H9 (cell line): ENCODE measurements around the gene NR1H4. TPM values are rescaled to one million over a fixed set of nuclear protein-coding genes. Genes with fewer than 3 reads are reported as not detected.

ENCODE experiments used
- DNase-seq: peaks from one replicate; pipeline ENCODE4 v3.0.0-alpha.2; 2017
- H2AFZ ChIP-seq: one replicate; pipeline ENCODE4 v1.6.1; 2013; ENCODE audit warnings: mild to moderate bottlenecking, low read length, control low read depth, moderate library complexity
- H2AK5ac ChIP-seq: 2 replicates; pipeline ENCODE4 v1.6.1; 2013; ENCODE audit warnings: low read length, control low read depth, mixed read lengths; ENCODE audit not compliant: insufficient read length
- H2BK120ac ChIP-seq: one replicate; pipeline ENCODE4 v1.6.1; 2013; ENCODE audit warnings: low read depth, mild to moderate bottlenecking, low read length, control low read depth, inconsistent platforms; ENCODE audit not compliant: poor library complexity, severe bottlenecking
- H2BK12ac ChIP-seq: 2 replicates; pipeline ENCODE4 v1.6.1; 2013; ENCODE audit warnings: low read length, control low read depth, mixed read lengths, low read depth; ENCODE audit not compliant: insufficient read length
- H2BK15ac ChIP-seq: 2 replicates; pipeline ENCODE4 v1.6.1; 2013; ENCODE audit warnings: low read depth, low read length, control low read depth
- H2BK20ac ChIP-seq: one replicate; pipeline ENCODE4 v1.6.1; 2013; ENCODE audit warnings: low read depth, mild to moderate bottlenecking, low read length, control low read depth, inconsistent platforms; ENCODE audit not compliant: poor library complexity, severe bottlenecking
- H2BK5ac ChIP-seq: 2 replicates; pipeline ENCODE4 v1.6.1; 2013; ENCODE audit warnings: low read length, control low read depth, mixed read lengths; ENCODE audit not compliant: insufficient read length
- H3K14ac ChIP-seq: 2 replicates; pipeline ENCODE4 v1.6.1; 2013; ENCODE audit warnings: low read length, control low read depth; ENCODE audit not compliant: insufficient read depth
- H3K18ac ChIP-seq: 2 replicates; pipeline ENCODE4 v1.6.1; 2013; ENCODE audit warnings: low read depth, mild to moderate bottlenecking, mixed read lengths, low read length, control low read depth; ENCODE audit not compliant: insufficient read length
- H3K23ac ChIP-seq: 2 replicates; pipeline ENCODE4 v1.6.1; 2013; ENCODE audit warnings: low read length, control low read depth, mixed read lengths, low read depth; ENCODE audit not compliant: insufficient read length
- H3K23me2 ChIP-seq: 2 replicates; pipeline ENCODE4 v1.6.1; 2013; ENCODE audit warnings: low read depth, mild to moderate bottlenecking, mixed read lengths, low read length, control low read depth; ENCODE audit not compliant: insufficient read length, poor library complexity, severe bottlenecking
- H3K27ac ChIP-seq: 2 replicates; pipeline ENCODE4 v1.5.1; 2013; ENCODE audit warnings: low read length, control low read depth, mixed read lengths, low read depth; ENCODE audit not compliant: insufficient read length
- H3K27me3 ChIP-seq: 2 replicates; pipeline ENCODE4 v1.6.1; 2013; ENCODE audit warnings: low read length, control low read depth, inconsistent platforms; ENCODE audit not compliant: insufficient read depth
- H3K4ac ChIP-seq: 2 replicates; pipeline ENCODE4 v1.6.1; 2013; ENCODE audit warnings: low read depth, mild to moderate bottlenecking, control low read depth, inconsistent platforms, low read length, moderate library complexity
- H3K4me1 ChIP-seq: 2 replicates; pipeline ENCODE4 v1.6.1; 2013; ENCODE audit warnings: low read length, control low read depth, inconsistent platforms; ENCODE audit not compliant: insufficient read depth
- H3K4me2 ChIP-seq: 2 replicates; pipeline ENCODE4 v1.6.1; 2013; ENCODE audit warnings: low read length, control low read depth, mixed read lengths; ENCODE audit not compliant: insufficient read length, insufficient read depth
- H3K56ac ChIP-seq: 2 replicates; pipeline ENCODE4 v1.6.1; 2013; ENCODE audit warnings: low read depth, mild to moderate bottlenecking, mixed read lengths, low read length, control low read depth; ENCODE audit not compliant: insufficient read length
- H3K79me1 ChIP-seq: 2 replicates; pipeline ENCODE4 v1.6.1; 2013; ENCODE audit warnings: low read depth, mild to moderate bottlenecking, moderate library complexity, low read length, control low read depth, inconsistent platforms; ENCODE audit not compliant: insufficient read depth, poor library complexity, severe bottlenecking
- H3K79me2 ChIP-seq: 2 replicates; pipeline ENCODE4 v1.6.1; 2013; ENCODE audit warnings: low read length, control low read depth, inconsistent platforms; ENCODE audit not compliant: insufficient read depth
- H3K9ac ChIP-seq: 2 replicates; pipeline ENCODE4 v1.6.1; 2013; ENCODE audit warnings: low read length, control low read depth, mixed read lengths; ENCODE audit not compliant: insufficient read length; ENCODE audit errors: extremely low read depth
- H3K9me3 ChIP-seq: one replicate; pipeline ENCODE4 v1.6.1; 2013; ENCODE audit warnings: low read depth, low read length, inconsistent platforms; ENCODE audit not compliant: control insufficient read depth
- H3T11ph ChIP-seq: one replicate; pipeline ENCODE4 v1.6.1; 2013; ENCODE audit warnings: mild to moderate bottlenecking, low read length, control low read depth, inconsistent platforms
- H4K20me1 ChIP-seq: one replicate; pipeline ENCODE4 v1.6.1; 2013; ENCODE audit not compliant: control insufficient read depth, insufficient read length, insufficient read depth
- H4K5ac ChIP-seq: 2 replicates; pipeline ENCODE4 v1.6.1; 2013; ENCODE audit warnings: low read depth, mild to moderate bottlenecking, mixed read lengths, low read length, control low read depth; ENCODE audit not compliant: insufficient read length
- H4K8ac ChIP-seq: replicated peaks from 2 replicates; pipeline ENCODE4 v1.6.1; 2013; ENCODE audit warnings: low read length, control low read depth, mixed read lengths, low read depth; ENCODE audit not compliant: insufficient read length
- H4K91ac ChIP-seq: 2 replicates; pipeline ENCODE4 v1.6.1; 2013; ENCODE audit warnings: low read depth, mild to moderate bottlenecking, moderate library complexity, mixed read lengths, low read length, control low read depth; ENCODE audit not compliant: insufficient read length
- H3K27ac Mint-ChIP-seq, 3 experiments: 2 replicates in 2 of 3; 3 replicates in 1 of 3; pipeline ENCODE4 v1.8.0; 2020 to 2021; ENCODE audit warnings: mixed read lengths in 3 of 3, mild to moderate bottlenecking in 1 of 3, moderate library complexity in 1 of 3
- H3K27me3 Mint-ChIP-seq: 2 replicates; pipeline ENCODE4 v1.8.0; 2021; ENCODE audit warnings: low read depth, mild to moderate bottlenecking, moderate library complexity, mixed read lengths
- H3K36me3 Mint-ChIP-seq, 3 experiments: 2 replicates in 2 of 3; 3 replicates in 1 of 3; pipeline ENCODE4 v1.8.0; 2020 to 2021; ENCODE audit warnings: low read depth in 3 of 3, mixed read lengths in 3 of 3; ENCODE audit not compliant: insufficient read depth in 1 of 3
- H3K4me1 Mint-ChIP-seq, 2 experiments: 2 replicates each; pipeline ENCODE4 v1.8.0; 2020; ENCODE audit warnings: mixed read lengths in 2 of 2
- H3K4me3 Mint-ChIP-seq, 2 experiments: 2 replicates in 1 of 2; 3 replicates in 1 of 2; pipeline ENCODE4 v1.8.0; 2020 to 2021; ENCODE audit warnings: mild to moderate bottlenecking in 2 of 2, mixed read lengths in 2 of 2, moderate library complexity in 1 of 2
- H3K9me3 Mint-ChIP-seq, 2 experiments: 2 replicates in 1 of 2; 3 replicates in 1 of 2; pipeline ENCODE4 v1.8.0; 2020; ENCODE audit warnings: mild to moderate bottlenecking in 2 of 2, mixed read lengths in 2 of 2, moderate library complexity in 1 of 2
- CTCF ChIP-seq: fragments of 200-600 bp; sonication (generic); conservative IDR thresholded peaks from 3 replicates; pipeline ENCODE4 v1.8.0; 2021; ENCODE audit warnings: antibody characterized with exemption, mild to moderate bottlenecking
- WGBS: extraction: QIAGEN DNeasy Blood & Tissue Kit; methylation state at CpG from one replicate; pipeline ENCODE4 v1.1.7; 2013; ENCODE audit warnings: missing lambda C conversion rate, low lambda C conversion rate, mixed read lengths; ENCODE audit not compliant: insufficient read length; ENCODE audit errors: extremely low coverage; 5-methylcytosine and 5-hydroxymethylcytosine counted together
- total RNA-seq: library from RNA; stranded (reverse); gene quantifications from 2 replicates; pipeline ENCODE4 v1.2.1, GENCODE V29; 2021

The NR1H4 gene
- total RNA-seq, 1 experiment from 2014 or later: not detected

GRCh38 chr12:100489251-100489820, 15.7 kb downstream of the NR1H4 start:
- Histone ChIP-seq H4K5ac (no peak overlapping the region), H2BK5ac (no peak overlapping the region), H3K18ac (no peak overlapping the region), H3K4ac (no peak overlapping the region), H3K56ac (no peak overlapping the region), H2BK20ac (no peak overlapping the region), H3K9ac (no peak overlapping the region), H2AK5ac (no peak overlapping the region), H3T11ph (no peak overlapping the region), H4K8ac (no peak overlapping the region), H3K9me3 (no peaks in the 10 kb centered on the region), H4K91ac (no peak overlapping the region), H3K79me2 (no peaks in the 10 kb centered on the region), H3K79me1 (no peaks in the 10 kb centered on the region), H3K23me2 (no peaks in the 10 kb centered on the region), H3K23ac (no peak overlapping the region), H2BK15ac (no peak overlapping the region), H3K27ac (no peak overlapping the region), H2BK12ac (no peak overlapping the region), H3K4me2 (no peak overlapping the region), H3K14ac (no peak overlapping the region), H2AFZ (no peak overlapping the region), H2BK120ac (no peak overlapping the region), H3K27me3 (no peaks in the 10 kb centered on the region), H3K4me1 (peaks cover 2% of the 10 kb centered on the region; the same call in 1 of the 2 replicates), H4K20me1 (no peaks in the 10 kb centered on the region)
- H3K4me3 Mint-ChIP-seq: no peak overlapping the region
- TF ChIP-seq CTCF: no peak
- no peaks in the 10 kb centered on the region for H3K27me3 Mint-ChIP-seq
- no peak for DNase-seq
- no peak overlapping the region for H3K27ac Mint-ChIP-seq
- WGBS: no CpG with 5 or more reads among the region's 3 CpGs
- H3K9me3 Mint-ChIP-seq: no peaks in the 10 kb centered on the region
- H3K4me1 Mint-ChIP-seq: peaks cover 3% of the 10 kb centered on the region in 2 experiments; a peak in 1 of 4 replicates
- H3K36me3 Mint-ChIP-seq: no peaks in the 10 kb centered on the region
